H1 (cell line): ENCODE measurements around the gene LRFN3. TPM values are rescaled to one million over a fixed set of nuclear protein-coding genes. Genes with fewer than 3 reads are reported as not detected.
A peak's percentile ranks its signal among the peaks of the same experiment; 100 is the strongest.

Experiments used
- CTCF ChIA-PET: fragments of 300-600 bp; sonication (Branson Sonifier 250); formaldehyde crosslinking; loops from one replicate; lab custom pipeline; 2021; ENCODE audit not compliant: partially characterized antibody; lab: Charles Lee
- POLR2A ChIA-PET: fragments of 300-600 bp; sonication (Branson Sonifier 250); formaldehyde crosslinking; loops from one replicate; lab custom pipeline; 2021; ENCODE audit warnings: inconsistent platforms; ENCODE audit not compliant: partially characterized antibody; lab: Charles Lee
- DNase-seq, 2 experiments: peaks; one replicate each; pipeline versions ENCODE4 v3.0.0 to v3.0.0-alpha.2; 2010 to 2022; ENCODE audit warnings: low spot score in 2 of 2, low read depth in 1 of 2, mixed read lengths in 1 of 2
- FAIRE-seq: peaks from 2 replicates; lab custom pipeline; 2011; peaks lifted over from hg19 to GRCh38; lab: Jason Lieb, UNC
- H2AFZ ChIP-seq: 2 replicates; pipeline ENCODE4 v1.8.1; 2012; ENCODE audit warnings: low read length, inconsistent platforms
- H2AK5ac ChIP-seq: 2 replicates; pipeline ENCODE4 v1.6.1; 2013; ENCODE audit warnings: low read depth, low read length
- H2BK120ac ChIP-seq: replicated peaks from 2 replicates; pipeline ENCODE3; 2013; ENCODE audit warnings: low read depth, low read length, inconsistent platforms
- H2BK12ac ChIP-seq: 2 replicates; pipeline ENCODE4 v1.6.1; 2013; ENCODE audit warnings: low read depth, low read length
- H2BK15ac ChIP-seq: 2 replicates; pipeline ENCODE4 v1.6.1; 2013; ENCODE audit warnings: low read length
- H2BK20ac ChIP-seq: 2 replicates; pipeline ENCODE4 v1.6.1; 2013; ENCODE audit warnings: low read length
- H2BK5ac ChIP-seq: 2 replicates; pipeline ENCODE4 v1.6.1; 2013; ENCODE audit warnings: low read depth, low read length
- H3K14ac ChIP-seq: 2 replicates; pipeline ENCODE4 v1.6.1; 2013; ENCODE audit warnings: inconsistent platforms; ENCODE audit not compliant: insufficient read length
- H3K18ac ChIP-seq: 2 replicates; pipeline ENCODE4 v1.6.1; 2013; ENCODE audit warnings: low read length; ENCODE audit errors: extremely low read depth
- H3K23ac ChIP-seq: 2 replicates; pipeline ENCODE4 v1.6.1; 2013; ENCODE audit warnings: inconsistent platforms; ENCODE audit not compliant: insufficient read length
- H3K23me2 ChIP-seq: 2 replicates; pipeline ENCODE4 v1.6.1; 2013; ENCODE audit warnings: low read depth, low read length
- H3K27ac ChIP-seq: 2 replicates; pipeline ENCODE4 v1.6.1; 2011; ENCODE audit warnings: low read depth, low read length, inconsistent platforms
- H3K27me3 ChIP-seq, 4 experiments: replicated peaks in 1 of 4; 1 replicate in 1 of 4; 2 replicates in 3 of 4; pipeline versions ENCODE4 v1.6.1 to v1.8.1; 2011 to 2013; ENCODE audit warnings: low read length in 3 of 4, mild to moderate bottlenecking in 3 of 4, inconsistent platforms in 2 of 4, mixed read lengths in 2 of 4, moderate library complexity in 1 of 4; ENCODE audit not compliant: control insufficient read depth in 3 of 4, insufficient read depth in 3 of 4; ENCODE audit errors: extremely low read depth in 1 of 4
- H3K36me3 ChIP-seq, 4 experiments: 2 replicates each; pipeline versions ENCODE4 v1.6.1 to v1.8.1; 2011 to 2013; ENCODE audit warnings: mild to moderate bottlenecking in 4 of 4, low read length in 3 of 4, moderate library complexity in 2 of 4, control low read depth in 1 of 4, inconsistent platforms in 1 of 4; ENCODE audit not compliant: insufficient read depth in 4 of 4, control insufficient read depth in 2 of 4
- H3K4ac ChIP-seq: replicated peaks from 2 replicates; pipeline ENCODE3; 2013; ENCODE audit warnings: low read length, low read depth, mixed read lengths, inconsistent platforms; ENCODE audit not compliant: insufficient read length
- H3K4me1 ChIP-seq, 4 experiments: replicated peaks in 1 of 4; 1 replicate in 1 of 4; 2 replicates in 3 of 4; pipeline versions ENCODE4 v1.6.1 to v1.8.1; 2011 to 2013; ENCODE audit warnings: low read length in 3 of 4, inconsistent platforms in 2 of 4, mixed read lengths in 1 of 4; ENCODE audit not compliant: insufficient read depth in 4 of 4, control insufficient read depth in 3 of 4
- H3K4me2 ChIP-seq, 2 experiments: 2 replicates each; pipeline versions ENCODE4 v1.6.1 to v1.8.1; 2011 to 2013; ENCODE audit warnings: low read depth in 2 of 2, low read length in 2 of 2, control low read depth in 1 of 2, inconsistent platforms in 1 of 2, mild to moderate bottlenecking in 1 of 2; ENCODE audit not compliant: insufficient read depth in 1 of 2
- H3K4me3 ChIP-seq, 4 experiments: fragments of 200-600, 300-600 bp in 1 of 4; sonication (generic), shearing (Covaris generic), sonication (Bioruptor Twin) in 1 of 4; 2 replicates each; pipeline versions ENCODE4 v1.5.1 to v1.8.1; 2011 to 2016; ENCODE audit warnings: low read length in 4 of 4, low read depth in 3 of 4, control low read depth in 2 of 4, inconsistent platforms in 2 of 4, mild to moderate bottlenecking in 2 of 4, mixed read lengths in 1 of 4, moderate library complexity in 1 of 4; ENCODE audit not compliant: insufficient read depth in 2 of 4; ENCODE audit errors: extremely low read depth in 1 of 4
- H3K56ac ChIP-seq: replicated peaks from 2 replicates; pipeline ENCODE3; 2013; ENCODE audit warnings: low read depth, mild to moderate bottlenecking, mixed read lengths, low read length, inconsistent platforms; ENCODE audit not compliant: insufficient read length
- H3K79me1 ChIP-seq: 2 replicates; pipeline ENCODE4 v1.6.1; 2013; ENCODE audit warnings: low read depth, low read length, control low read depth
- H3K79me2 ChIP-seq, 2 experiments: 2 replicates each; pipeline versions ENCODE4 v1.6.1 to v1.8.1; 2012 to 2013; ENCODE audit warnings: low read length in 2 of 2, mild to moderate bottlenecking in 2 of 2, inconsistent platforms in 1 of 2; ENCODE audit not compliant: insufficient read depth in 2 of 2, control insufficient read depth in 1 of 2
- H3K9ac ChIP-seq, 4 experiments: replicated peaks in 1 of 4; 1 replicate in 1 of 4; 2 replicates in 3 of 4; pipeline versions ENCODE4 v1.6.1 to v1.8.1; 2011 to 2013; ENCODE audit warnings: low read depth in 3 of 4, low read length in 3 of 4, control low read depth in 2 of 4, mild to moderate bottlenecking in 2 of 4, moderate library complexity in 2 of 4, inconsistent platforms in 1 of 4; ENCODE audit errors: extremely low read depth in 1 of 4
- H3K9me3 ChIP-seq, 2 experiments: 2 replicates each; pipeline versions ENCODE4 v1.6.1 to v1.8.1; 2012 to 2013; ENCODE audit warnings: mild to moderate bottlenecking in 2 of 2, moderate library complexity in 2 of 2, control low read depth in 1 of 2, inconsistent platforms in 1 of 2, low read depth in 1 of 2, low read length in 1 of 2, mixed read lengths in 1 of 2; ENCODE audit not compliant: insufficient read depth in 2 of 2
- H4K20me1 ChIP-seq, 2 experiments: replicated peaks in 1 of 2; 2 replicates each; pipeline versions ENCODE3 to v1.8.1; 2011 to 2013; ENCODE audit warnings: inconsistent platforms in 2 of 2, low read length in 2 of 2, mild to moderate bottlenecking in 1 of 2; ENCODE audit not compliant: insufficient read depth in 2 of 2, control insufficient read depth in 1 of 2
- H4K5ac ChIP-seq: 2 replicates; pipeline ENCODE4 v1.6.1; 2013; ENCODE audit warnings: low read length, low read depth, mixed read lengths, inconsistent platforms; ENCODE audit not compliant: insufficient read length
- H4K8ac ChIP-seq: 2 replicates; pipeline ENCODE4 v1.8.0; 2013; ENCODE audit warnings: mild to moderate bottlenecking, moderate library complexity, low read length, inconsistent platforms; ENCODE audit not compliant: insufficient read depth; ENCODE audit errors: extremely low read depth
- H4K91ac ChIP-seq: replicated peaks from 2 replicates; pipeline ENCODE3; 2013; ENCODE audit warnings: low read length, mixed read lengths, inconsistent platforms; ENCODE audit not compliant: insufficient read length
- CHD1 ChIP-seq: IDR thresholded peaks from 2 replicates; pipeline ENCODE4 v1.6.1; 2012; ENCODE audit warnings: low read depth, low read length, improper control_type of control experiment
- EZH2 ChIP-seq: fragments of 200-600 bp; sonication (generic); IDR thresholded peaks from 2 replicates; pipeline ENCODE4 v1.7.1; 2012; ENCODE audit warnings: low read depth, mild to moderate bottlenecking, moderate library complexity, low read length, inconsistent platforms; ENCODE audit not compliant: severe bottlenecking
- USF2 ChIP-seq: IDR thresholded peaks from 2 replicates; pipeline ENCODE4 v1.6.1; 2011; ENCODE audit warnings: low read length, improper control_type of control experiment
- WGBS, 2 experiments: shearing (Covaris generic) in 1 of 2; methylation state at CpG; one replicate each; pipeline versions ENCODE4 v1.1.6 to v1.1.7; 2013 to 2015; ENCODE audit warnings: low lambda C conversion rate in 2 of 2, mixed read lengths in 2 of 2, inconsistent platforms in 1 of 2, low coverage in 1 of 2, missing lambda C conversion rate in 1 of 2; ENCODE audit not compliant: insufficient replicate concordance in 2 of 2, insufficient coverage in 1 of 2, insufficient read length in 1 of 2; ENCODE audit errors: extremely low coverage in 1 of 2, missing lambda C conversion rate in 1 of 2; 5-methylcytosine and 5-hydroxymethylcytosine counted together
- polyA plus RNA-seq, 7 experiments: library from polyadenylated mRNA; depleted of rRNA in 3 of 7; stranded (reverse) in 5 of 7; unstranded in 2 of 7; fragments of >200 nt in 5 of 7; fragments of 200-250 nt in 2 of 7; gene quantifications; 1 replicate in 5 of 7; 2 replicates in 1 of 7; 4 replicates in 1 of 7; pipeline versions ENCODE4 v1.2.1 to v1.2.3, GENCODE V29; 2011 to 2013; ENCODE audit warnings: missing spikeins in 2 of 7, mixed read lengths in 2 of 7
- total RNA-seq: library from RNA; stranded (reverse); fragmentation: NEBNext Ultra II Directional; extraction: Animal tissue kit (Norgen Biotek cat#: 25700); gene quantifications from 2 replicates; pipeline ENCODE4 v1.2.1, GENCODE V29; 2021
- TF ChIP-seq, protein P1 (sequence below), 3 experiments: IDR thresholded peaks; 1 replicate in 2 of 3; 2 replicates in 1 of 3; pipeline versions ENCODE4 v1.5.1 to v1.6.1; 2011; ENCODE audit warnings: low read length in 3 of 3, mild to moderate bottlenecking in 3 of 3, inconsistent platforms in 2 of 3, low read depth in 1 of 3, moderate library complexity in 1 of 3; ENCODE audit not compliant: insufficient read depth in 1 of 3; ENCODE audit errors: control extremely low read depth in 1 of 3

LRFN3 gene
- total and polyA plus RNA-seq, 2 of the 8 experiments (the other 6 are each of a cell fraction or from before 2014, with no cell fraction given), result 4.6 to 16.8 TPM

- no peak overlapping the region for H2AFZ ChIP-seq
- ChIA-PET CTCF (interaction anchor here (0.9 to 1.6 kb wide), 3 partner anchors 21 to 51 kb away, joined by 3 to 4 read pairs (median 3); no protein-coding TSS in a partner anchor), POLR2A (interaction anchor here (1.1 kb wide), 1 partner anchor 152 kb away, joined by 3 read pairs; no protein-coding TSS in a partner anchor)
- TF ChIP-seq USF2, result no peak
- no peak for TF ChIP-seq EZH2
- no peak for TF ChIP-seq CHD1
- TF ChIP-seq, protein P1, sequence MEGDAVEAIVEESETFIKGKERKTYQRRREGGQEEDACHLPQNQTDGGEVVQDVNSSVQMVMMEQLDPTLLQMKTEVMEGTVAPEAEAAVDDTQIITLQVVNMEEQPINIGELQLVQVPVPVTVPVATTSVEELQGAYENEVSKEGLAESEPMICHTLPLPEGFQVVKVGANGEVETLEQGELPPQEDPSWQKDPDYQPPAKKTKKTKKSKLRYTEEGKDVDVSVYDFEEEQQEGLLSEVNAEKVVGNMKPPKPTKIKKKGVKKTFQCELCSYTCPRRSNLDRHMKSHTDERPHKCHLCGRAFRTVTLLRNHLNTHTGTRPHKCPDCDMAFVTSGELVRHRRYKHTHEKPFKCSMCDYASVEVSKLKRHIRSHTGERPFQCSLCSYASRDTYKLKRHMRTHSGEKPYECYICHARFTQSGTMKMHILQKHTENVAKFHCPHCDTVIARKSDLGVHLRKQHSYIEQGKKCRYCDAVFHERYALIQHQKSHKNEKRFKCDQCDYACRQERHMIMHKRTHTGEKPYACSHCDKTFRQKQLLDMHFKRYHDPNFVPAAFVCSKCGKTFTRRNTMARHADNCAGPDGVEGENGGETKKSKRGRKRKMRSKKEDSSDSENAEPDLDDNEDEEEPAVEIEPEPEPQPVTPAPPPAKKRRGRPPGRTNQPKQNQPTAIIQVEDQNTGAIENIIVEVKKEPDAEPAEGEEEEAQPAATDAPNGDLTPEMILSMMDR (IDR thresholded peaks at IDR 0.05; ENCODE audit: control extremely low read depth in 1 of 3, insufficient read depth in 1 of 3, low read depth in 1 of 3, low read length in 3 of 3), result no peak
- no peak overlapping the region for H2BK15ac ChIP-seq
- H3K4me1 ChIP-seq, result peaks cover 0 to 3% (median 1%) of the 10 kb centered on the region in 4 experiments; a peak in 1 of 7 replicates
- no peak overlapping the region for H3K4me3 ChIP-seq
- H2BK5ac ChIP-seq, result no peak overlapping the region; the same call in 1 of the 2 replicates
- H3K27me3 ChIP-seq, result 0 out of 7 replicates have a peak, but pooled peaks cover 0 to 3% (median 0%) of the 10 kb centered on the region in 4 experiments
- H3K23me2 ChIP-seq, result 0 out of 2 replicates have a peak, but pooled peaks cover 2% of the 10 kb centered on the region
- FAIRE-seq (no peak), DNase-seq (no peak)
- peak overlapping the region; percentile 85; the same call in 1 of the 2 replicates for H4K8ac ChIP-seq
- H3K4me2 ChIP-seq, result no peak overlapping the region
- H3K79me1 ChIP-seq, result no peaks in the 10 kb centered on the region
- H2AK5ac ChIP-seq, result no peak overlapping the region
- no peak overlapping the region for H3K4ac ChIP-seq
- H3K14ac ChIP-seq, result no peak overlapping the region
- H3K9me3 ChIP-seq, result no peaks in the 10 kb centered on the region
- no peak overlapping the region for H3K18ac ChIP-seq
- H4K5ac ChIP-seq, result no peak overlapping the region
- H3K9ac ChIP-seq, result no peak overlapping the region
- WGBS, 2 experiments, result 96% methylated on average over 8 of the region's 11 CpGs; no CpG with 5 or more reads in 1 of the 2 experiments
- no peak overlapping the region for H2BK12ac ChIP-seq
- no peak overlapping the region for H4K91ac ChIP-seq
- no peak overlapping the region for H3K27ac ChIP-seq
- H3K56ac ChIP-seq, result no peak overlapping the region
- H3K79me2 ChIP-seq, result no peaks in the 10 kb centered on the region
- H4K20me1 ChIP-seq, result peaks cover 0 to 15% of the 10 kb centered on the region in 2 experiments
- no peak overlapping the region for H3K23ac ChIP-seq
- peaks cover 0 to 9% (median 3%) of the 10 kb centered on the region in 4 experiments; a peak in 1 of 8 replicates for H3K36me3 ChIP-seq
- H2BK120ac ChIP-seq, result no peak overlapping the region
- H2BK20ac ChIP-seq, result no peak overlapping the region
Observed at GRCh38 chr19:35945121-35945790, 9.1 kb downstream of the LRFN3 start.
